NB4 (cell line): ENCODE measurements around the gene SYT8.
A peak's percentile ranks its signal among the peaks of the same experiment; 100 is the strongest.

Experiments
- DNase-seq: peaks from one replicate; pipeline ENCODE4 v3.0.0; 2010; ENCODE audit warnings: low read depth
- H3K4me3 ChIP-seq: one replicate; pipeline ENCODE4 v1.5.1; 2011; ENCODE audit warnings: mild to moderate bottlenecking, low read depth, low read length, moderate library complexity
- MYC ChIP-seq: IDR thresholded peaks from 2 replicates; pipeline ENCODE4 v1.6.1; 2011; ENCODE audit warnings: low read depth, low read length
- POLR2A ChIP-seq: IDR thresholded peaks from 2 replicates; pipeline ENCODE4 v1.6.1; 2011; ENCODE audit warnings: mild to moderate bottlenecking; ENCODE audit not compliant: insufficient read length; ENCODE audit errors: extremely low read depth
- TF ChIP-seq, protein P1 (sequence below): IDR thresholded peaks from one replicate; pipeline ENCODE4 v1.5.1; 2012; ENCODE audit warnings: low read depth, low read length
- TF ChIP-seq, protein P2 (sequence below): IDR thresholded peaks from 2 replicates; pipeline ENCODE4 v1.6.1; 2011; ENCODE audit warnings: low read depth, low read length

SYT8 gene

DNA sequence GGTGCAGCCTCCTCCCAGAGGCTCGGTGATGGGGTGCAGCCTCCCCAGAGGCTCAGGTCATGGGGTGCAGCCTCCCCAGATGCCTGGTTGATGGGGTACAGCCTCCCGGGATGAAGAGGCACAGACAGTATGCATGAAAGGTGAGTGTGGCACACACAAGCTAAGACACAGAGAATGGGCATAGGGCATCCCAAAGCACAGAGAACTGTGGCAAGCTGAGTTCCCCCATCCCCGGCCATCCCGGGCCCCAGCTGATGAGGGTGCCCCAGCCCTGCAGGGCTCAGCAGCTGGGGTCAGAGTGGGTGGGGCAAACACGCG is 4.8 kb upstream of the SYT8 start:
- H3K4me3 ChIP-seq, result no peak overlapping the region
- TF ChIP-seq POLR2A, result no peak
- TF ChIP-seq, protein P1, sequence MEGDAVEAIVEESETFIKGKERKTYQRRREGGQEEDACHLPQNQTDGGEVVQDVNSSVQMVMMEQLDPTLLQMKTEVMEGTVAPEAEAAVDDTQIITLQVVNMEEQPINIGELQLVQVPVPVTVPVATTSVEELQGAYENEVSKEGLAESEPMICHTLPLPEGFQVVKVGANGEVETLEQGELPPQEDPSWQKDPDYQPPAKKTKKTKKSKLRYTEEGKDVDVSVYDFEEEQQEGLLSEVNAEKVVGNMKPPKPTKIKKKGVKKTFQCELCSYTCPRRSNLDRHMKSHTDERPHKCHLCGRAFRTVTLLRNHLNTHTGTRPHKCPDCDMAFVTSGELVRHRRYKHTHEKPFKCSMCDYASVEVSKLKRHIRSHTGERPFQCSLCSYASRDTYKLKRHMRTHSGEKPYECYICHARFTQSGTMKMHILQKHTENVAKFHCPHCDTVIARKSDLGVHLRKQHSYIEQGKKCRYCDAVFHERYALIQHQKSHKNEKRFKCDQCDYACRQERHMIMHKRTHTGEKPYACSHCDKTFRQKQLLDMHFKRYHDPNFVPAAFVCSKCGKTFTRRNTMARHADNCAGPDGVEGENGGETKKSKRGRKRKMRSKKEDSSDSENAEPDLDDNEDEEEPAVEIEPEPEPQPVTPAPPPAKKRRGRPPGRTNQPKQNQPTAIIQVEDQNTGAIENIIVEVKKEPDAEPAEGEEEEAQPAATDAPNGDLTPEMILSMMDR, result no peak
- TF ChIP-seq, protein P2, sequence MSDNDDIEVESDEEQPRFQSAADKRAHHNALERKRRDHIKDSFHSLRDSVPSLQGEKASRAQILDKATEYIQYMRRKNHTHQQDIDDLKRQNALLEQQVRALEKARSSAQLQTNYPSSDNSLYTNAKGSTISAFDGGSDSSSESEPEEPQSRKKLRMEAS, result no peak
- TF ChIP-seq MYC, result no peak
- no peak for DNase-seq

DNA sequence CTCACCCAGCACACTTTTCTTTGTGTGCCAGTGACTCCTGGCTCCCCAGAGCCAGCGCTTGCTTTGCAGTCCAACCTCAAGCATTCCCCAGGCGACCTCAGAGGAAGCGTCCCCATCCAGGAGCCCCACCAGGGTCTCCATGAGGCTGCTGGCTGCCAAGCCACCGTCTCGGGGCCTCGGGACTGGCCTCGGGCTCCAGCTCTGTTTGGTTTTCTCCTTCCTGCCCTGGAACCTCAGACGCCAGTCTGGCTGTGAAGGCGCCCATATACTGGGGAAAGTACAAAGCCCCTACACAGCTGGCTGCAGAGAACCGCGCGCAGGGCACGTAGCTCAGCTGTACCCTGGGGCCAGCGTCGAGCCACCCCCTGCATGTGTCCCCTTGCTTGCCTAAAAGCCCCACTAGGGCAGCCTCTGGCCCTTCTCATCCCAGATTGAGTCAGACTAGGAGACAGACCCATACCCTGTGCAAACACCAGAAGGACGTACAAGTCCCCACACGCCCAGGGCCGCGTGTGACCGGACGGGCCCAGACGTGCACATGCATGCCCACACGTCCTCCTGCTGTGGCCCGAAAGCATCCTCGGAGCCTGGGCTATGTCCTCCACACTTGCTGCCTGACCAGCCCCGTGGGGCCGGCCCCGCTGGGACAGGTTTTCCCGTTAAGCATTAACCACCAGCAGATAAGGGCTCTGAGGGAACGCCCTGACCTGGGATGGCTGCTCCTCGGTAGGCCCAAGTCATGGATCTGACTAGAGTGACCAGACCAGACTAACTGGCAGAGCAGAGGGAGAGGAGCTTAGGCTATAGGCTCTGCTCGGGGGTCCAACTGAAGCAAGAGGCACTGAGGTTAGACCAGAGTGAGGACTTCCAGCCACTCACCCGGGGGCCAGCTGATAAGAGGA is 4.2 kb upstream of the SYT8 start:
- TF ChIP-seq MYC (no peak), POLR2A (no peak)
- TF ChIP-seq, protein P2, result no peak
- TF ChIP-seq, protein P1, result no peak
- peak; percentile 36 for DNase-seq
- no peak overlapping the region for H3K4me3 ChIP-seq

DNA sequence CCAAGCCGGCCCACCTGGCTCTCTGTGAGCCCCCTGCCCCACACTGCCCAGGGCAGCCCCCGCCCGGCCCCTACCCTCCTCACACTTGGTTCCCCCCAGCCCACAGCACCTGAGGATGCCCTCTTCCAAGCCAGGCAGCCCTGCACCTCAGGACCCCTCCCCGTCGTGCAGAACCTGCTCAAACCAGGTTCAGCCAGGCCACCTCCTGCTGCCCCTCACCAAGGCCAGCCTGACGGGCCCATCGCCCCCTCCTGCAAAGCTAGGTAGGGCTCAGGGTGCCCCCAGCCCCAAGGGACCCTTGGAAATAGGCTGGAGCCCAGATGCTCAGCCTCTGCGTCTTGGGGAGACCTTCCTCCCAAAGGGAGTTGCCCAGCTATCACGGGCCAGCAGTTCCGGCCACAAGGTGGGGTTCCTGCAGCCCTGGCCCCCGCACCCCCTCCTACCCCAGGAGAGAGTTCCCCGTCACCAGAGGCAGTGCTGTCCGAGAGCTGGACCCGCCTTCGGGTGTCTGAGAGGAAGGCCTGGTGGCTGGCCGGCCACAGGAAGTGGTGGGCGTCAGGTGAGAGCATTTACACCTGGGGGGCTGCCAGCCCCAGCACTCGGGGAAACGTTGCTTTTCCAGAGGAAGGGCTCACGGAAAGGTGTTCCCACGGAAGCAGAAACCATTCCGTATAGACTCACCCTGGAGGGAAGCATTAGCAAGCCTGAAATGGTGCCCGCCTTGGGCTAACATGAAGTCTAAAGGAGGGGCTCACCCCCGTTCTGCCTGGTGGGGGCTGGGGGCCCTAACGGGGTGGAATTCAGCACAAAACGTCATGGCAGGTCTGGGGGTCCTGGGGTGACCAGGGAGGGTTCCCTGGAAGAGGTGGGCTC is 3.2 kb upstream of the SYT8 start:
- H3K4me3 ChIP-seq, result no peak overlapping the region
- TF ChIP-seq, protein P2, result no peak
- TF ChIP-seq POLR2A (no peak), MYC (no peak)
- TF ChIP-seq, protein P1, result no peak
- DNase-seq, result no peak

DNA sequence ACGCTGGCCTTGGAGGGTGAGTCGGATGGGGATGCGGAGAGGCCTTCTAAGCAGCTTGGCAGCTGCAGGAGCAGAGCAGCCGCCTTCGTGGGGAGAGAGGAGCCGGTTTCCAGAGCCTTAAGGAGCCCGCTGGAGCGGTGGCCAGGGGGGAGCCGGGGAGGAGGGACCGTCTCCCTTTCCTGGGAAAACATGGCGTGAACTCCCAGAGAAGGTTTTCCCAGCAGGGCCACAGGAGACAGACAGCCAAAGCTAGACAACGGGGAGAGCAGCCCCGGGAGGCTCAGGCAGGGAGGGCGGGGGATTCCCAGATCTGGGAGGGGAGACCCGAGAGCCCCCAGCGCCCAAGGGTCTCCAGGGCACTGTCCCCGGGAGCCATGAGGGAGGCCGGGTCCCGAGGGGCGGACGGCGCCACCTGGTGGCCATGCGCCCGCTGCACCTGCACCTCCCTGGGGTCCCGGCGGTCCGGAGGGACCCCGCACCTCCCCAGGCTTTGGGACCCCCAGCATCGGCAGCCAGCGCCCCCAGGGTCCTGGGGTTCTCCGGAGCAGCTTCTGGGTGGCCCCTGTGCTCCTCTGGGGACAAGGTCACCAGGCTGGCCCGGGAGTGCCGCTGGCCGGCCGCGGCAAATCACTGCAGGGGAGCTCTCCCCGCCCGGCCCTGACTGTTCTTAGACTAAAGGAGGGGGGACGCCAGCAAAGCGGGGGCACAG is 2.4 kb upstream of the SYT8 start:
- no peak overlapping the region for H3K4me3 ChIP-seq
- peak; percentile 54 for DNase-seq
- TF ChIP-seq, protein P1, result peak; percentile 82
- TF ChIP-seq POLR2A (no peak), MYC (no peak; the same call in 1 of the 2 replicates)
- TF ChIP-seq, protein P2, result peak; percentile 41; the same call in 1 of the 2 replicates

DNA sequence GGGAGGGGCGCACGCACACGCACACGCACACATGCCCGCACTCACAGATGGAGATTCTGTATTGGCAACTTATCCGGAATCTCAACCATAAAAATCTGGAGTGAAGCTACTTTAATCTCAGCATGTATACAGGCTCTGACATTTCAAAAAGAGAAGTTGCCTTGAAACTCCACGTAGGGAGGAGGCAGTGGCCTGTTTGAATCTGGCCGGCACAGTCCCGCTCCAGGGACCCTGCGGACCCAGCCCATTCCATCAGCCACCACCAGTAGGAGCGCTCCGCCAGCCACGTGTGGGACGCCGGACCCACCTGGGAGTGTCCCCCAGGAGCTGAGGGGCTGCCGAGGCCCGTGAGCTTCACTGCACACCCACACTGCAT is 1.9 kb upstream of the SYT8 start:
- H3K4me3 ChIP-seq, result no peak overlapping the region
- peak; percentile 38 for DNase-seq
- TF ChIP-seq, protein P2, result no peak
- TF ChIP-seq, protein P1, result no peak
- TF ChIP-seq MYC (no peak), POLR2A (no peak)
